ENCODE measurements around the gene FGD6. TPM values are rescaled to one million over a fixed set of nuclear protein-coding genes. Genes with fewer than 3 reads are reported as not detected.

FGD6 gene
- total RNA-seq, 6 experiments from 2014 or later = 3.5 to 7.8 (median 5.1) TPM

DNA sequence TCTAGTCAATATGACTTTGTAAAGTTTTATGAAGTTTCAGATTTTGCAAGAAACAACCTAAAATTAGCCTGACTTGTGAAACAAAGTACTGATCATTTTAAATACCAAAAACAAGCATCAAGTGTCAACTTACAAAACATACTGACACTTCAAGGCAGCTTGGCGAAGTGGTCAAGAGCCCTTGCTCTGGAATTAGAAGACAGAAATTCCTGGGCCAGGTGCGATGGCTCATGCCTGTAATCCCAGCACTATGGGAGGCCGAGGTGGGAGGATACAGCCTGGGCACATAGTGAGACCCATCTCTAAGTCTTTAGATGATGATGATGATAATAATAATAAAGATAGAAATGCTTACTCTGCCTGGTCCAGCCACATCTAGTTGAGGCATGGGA, 98.5 kb downstream of the FGD6 start:
- Histone ChIP-seq H3K27me3 (no peaks in the 10 kb centered on the region), H3K36me3 (no peaks in the 10 kb centered on the region), H3K27ac (peak overlapping the region in 1 of 3 donors; percentile 37), H3K4me1 (peaks cover 0 to 4% (median 0%) of the 10 kb centered on the region in 4 donors), H3K4me3 (no peak overlapping the region), H3K9me3 (no peaks in the 10 kb centered on the region)
- intact Hi-C loops (cut with DNase I) = loop anchor here (10.0 kb wide), 2 partner anchors 216 to 416 kb away; no protein-coding TSS in a partner anchor
- ATAC-seq (no peak), DNase-seq (no peak)
- TF ChIP-seq POLR2A (IDR thresholded peaks at IDR 0.05) = no peak
- TF ChIP-seq, protein P1, sequence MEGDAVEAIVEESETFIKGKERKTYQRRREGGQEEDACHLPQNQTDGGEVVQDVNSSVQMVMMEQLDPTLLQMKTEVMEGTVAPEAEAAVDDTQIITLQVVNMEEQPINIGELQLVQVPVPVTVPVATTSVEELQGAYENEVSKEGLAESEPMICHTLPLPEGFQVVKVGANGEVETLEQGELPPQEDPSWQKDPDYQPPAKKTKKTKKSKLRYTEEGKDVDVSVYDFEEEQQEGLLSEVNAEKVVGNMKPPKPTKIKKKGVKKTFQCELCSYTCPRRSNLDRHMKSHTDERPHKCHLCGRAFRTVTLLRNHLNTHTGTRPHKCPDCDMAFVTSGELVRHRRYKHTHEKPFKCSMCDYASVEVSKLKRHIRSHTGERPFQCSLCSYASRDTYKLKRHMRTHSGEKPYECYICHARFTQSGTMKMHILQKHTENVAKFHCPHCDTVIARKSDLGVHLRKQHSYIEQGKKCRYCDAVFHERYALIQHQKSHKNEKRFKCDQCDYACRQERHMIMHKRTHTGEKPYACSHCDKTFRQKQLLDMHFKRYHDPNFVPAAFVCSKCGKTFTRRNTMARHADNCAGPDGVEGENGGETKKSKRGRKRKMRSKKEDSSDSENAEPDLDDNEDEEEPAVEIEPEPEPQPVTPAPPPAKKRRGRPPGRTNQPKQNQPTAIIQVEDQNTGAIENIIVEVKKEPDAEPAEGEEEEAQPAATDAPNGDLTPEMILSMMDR (IDR thresholded peaks at IDR 0.05) = no peak
- WGBS (ENCODE audit: insufficient coverage, low coverage, low lambda C conversion rate, missing lambda C conversion rate) = 100% methylated on average over 3 of the region's 3 CpGs

GRCh38 chr12:95118138-95118787, 99.0 kb downstream of the FGD6 start:
- Histone ChIP-seq H3K4me3 (no peak overlapping the region), H3K36me3 (no peaks in the 10 kb centered on the region), H3K9me3 (no peaks in the 10 kb centered on the region), H3K4me1 (peaks cover 0 to 4% (median 0%) of the 10 kb centered on the region in 4 donors), H3K27me3 (no peaks in the 10 kb centered on the region), H3K27ac (peak overlapping the region in 1 of 3 donors; percentile 48)
- ATAC-seq (peak; percentile 36 to 87 (median 71)), DNase-seq (no peak)
- TF ChIP-seq, protein P1 (IDR thresholded peaks at IDR 0.05) = no peak
- TF ChIP-seq POLR2A (IDR thresholded peaks at IDR 0.05) = no peak
- 23% methylated on average over 3 of the region's 4 CpGs for WGBS (ENCODE audit: insufficient coverage, low coverage, low lambda C conversion rate, missing lambda C conversion rate)
- intact Hi-C loops (cut with DNase I) = loop anchor here (10.0 kb wide), 2 partner anchors 217 to 417 kb away; no protein-coding TSS in a partner anchor

- H3K27ac ChIP-seq = no peak overlapping the region
- intact Hi-C loops (cut with DNase I) = loop anchor here (10.0 kb wide), 2 partner anchors 218 to 418 kb away; no protein-coding TSS in a partner anchor
These were observed 100.1 kb downstream of the FGD6 start for GRCh38 chr12:95117178-95117599.

GRCh38 chr12:95116773-95117172, 100.5 kb downstream of the FGD6 start:
- intact Hi-C loops (cut with DNase I) = loop anchor here (10.0 kb wide), 2 partner anchors 218 to 418 kb away; no protein-coding TSS in a partner anchor
- peaks cover 0 to 4% (median 0%) of the 10 kb centered on the region in 4 donors for H3K4me1 ChIP-seq
- no peak for DNase-seq
- TF ChIP-seq, protein P1 (IDR thresholded peaks at IDR 0.05) = no peak
- no peak for TF ChIP-seq POLR2A (IDR thresholded peaks at IDR 0.05)
- H3K9me3 ChIP-seq = no peaks in the 10 kb centered on the region
- no peak overlapping the region for H3K27ac ChIP-seq
- H3K36me3 ChIP-seq = no peaks in the 10 kb centered on the region
- 38% methylated on average over 3 of the region's 3 CpGs for WGBS (ENCODE audit: insufficient coverage, low coverage, low lambda C conversion rate, missing lambda C conversion rate)
- H3K4me3 ChIP-seq = no peak overlapping the region
- no peaks in the 10 kb centered on the region for H3K27me3 ChIP-seq
- ATAC-seq = no peak

More at GRCh38 chr12:95117178-95117599, 100.1 kb downstream of the FGD6 start:
- no peak for TF ChIP-seq POLR2A (IDR thresholded peaks at IDR 0.05)
- TF ChIP-seq, protein P1 (IDR thresholded peaks at IDR 0.05) = peak; percentile 70 to 90 (median 74)
- H3K27me3 ChIP-seq = no peaks in the 10 kb centered on the region
- DNase-seq = peak in 2 of 3 donors; percentile 35 to 64
- no peak overlapping the region for H3K4me3 ChIP-seq
- whole genome bisulfite sequencing (ENCODE audit: insufficient coverage, low coverage, low lambda C conversion rate, missing lambda C conversion rate) = 21% methylated on average over 2 of the region's 2 CpGs
- H3K9me3 ChIP-seq = no peaks in the 10 kb centered on the region
- ATAC-seq = peak; percentile 87 to 96 (median 90)
- no peaks in the 10 kb centered on the region for H3K36me3 ChIP-seq
- H3K4me1 ChIP-seq = peaks cover 0 to 4% (median 0%) of the 10 kb centered on the region in 4 donors

Data from right lobe of liver (tissue), 6 donors.